Fibroblast of lung (primary cell): ENCODE results near the gene ZCCHC7. TPM values are rescaled to one million over a fixed set of nuclear protein-coding genes. Genes with fewer than 3 reads are reported as not detected.

ENCODE experiments used
- DNase-seq, 2 donors: peaks; one replicate each; pipeline versions ENCODE4 v3.0.0 to v3.0.0-alpha.2; 2010; ENCODE audit warnings: low read depth in 2 of 2
- H2AFZ ChIP-seq: 2 replicates; pipeline ENCODE4 v1.5.1; 2012; ENCODE audit warnings: low read length, control low read depth, inconsistent platforms
- H3K27ac ChIP-seq: 2 replicates; pipeline ENCODE4 v1.5.1; 2011; ENCODE audit warnings: low read length, control low read depth; ENCODE audit not compliant: insufficient read depth
- H3K27me3 ChIP-seq: 2 replicates; pipeline ENCODE4 v1.5.1; 2011; ENCODE audit warnings: mild to moderate bottlenecking, low read length; ENCODE audit not compliant: control insufficient read depth, insufficient read depth
- H3K36me3 ChIP-seq: 2 replicates; pipeline ENCODE4 v1.5.1; 2011; ENCODE audit warnings: low read length; ENCODE audit not compliant: control insufficient read depth, insufficient read depth
- H3K4me1 ChIP-seq: 2 replicates; pipeline ENCODE4 v1.5.1; 2011; ENCODE audit warnings: low read length; ENCODE audit not compliant: control insufficient read depth, insufficient read depth; ENCODE audit errors: extremely low read depth
- H3K4me2 ChIP-seq: 2 replicates; pipeline ENCODE4 v1.5.1; 2011; ENCODE audit warnings: low read length, control low read depth; ENCODE audit not compliant: insufficient read depth; ENCODE audit errors: extremely low read depth
- H3K4me3 ChIP-seq, 4 experiments: fragments of 200-600 bp in 1 of 4; sonication (generic) in 1 of 4; replicated peaks in 1 of 4; 2 replicates each; pipeline ENCODE4 v1.5.1; 2011 to 2016; ENCODE audit warnings: low read length in 4 of 4, low read depth in 3 of 4, mild to moderate bottlenecking in 3 of 4, control low read depth in 2 of 4, inconsistent platforms in 1 of 4, mixed read lengths in 1 of 4; ENCODE audit not compliant: insufficient read depth in 1 of 4; ENCODE audit errors: control extremely low read depth in 1 of 4
- H3K79me2 ChIP-seq: 2 replicates; pipeline ENCODE4 v1.5.1; 2012; ENCODE audit warnings: mild to moderate bottlenecking, low read length, inconsistent platforms; ENCODE audit not compliant: control insufficient read depth, insufficient read depth
- H3K9ac ChIP-seq: 2 replicates; pipeline ENCODE4 v1.5.1; 2011; ENCODE audit warnings: mild to moderate bottlenecking, low read length, control low read depth; ENCODE audit not compliant: insufficient read depth
- H3K9me3 ChIP-seq: 2 replicates; pipeline ENCODE4 v1.5.1; 2012; ENCODE audit warnings: low read depth, low read length; ENCODE audit not compliant: control insufficient read depth, insufficient read depth
- H4K20me1 ChIP-seq: 2 replicates; pipeline ENCODE4 v1.5.1; 2011; ENCODE audit warnings: low read length; ENCODE audit not compliant: control insufficient read depth, insufficient read depth; ENCODE audit errors: extremely low read depth
- EZH2 ChIP-seq: IDR thresholded peaks from 2 replicates; pipeline ENCODE4 v1.5.1; 2012; ENCODE audit warnings: low read length, control low read depth, mild to moderate bottlenecking; ENCODE audit errors: missing control alignments
- polyA plus RNA-seq, 2 donors: library from polyadenylated mRNA; depleted of rRNA in 1 of 2; stranded (reverse) in 1 of 2; unstranded in 1 of 2; fragments of >200 nt; gene quantifications; 2 replicates each; pipeline ENCODE4 v1.2.1, GENCODE V29; 2011 to 2012; ENCODE audit warnings: missing spikeins in 1 of 2
- total RNA-seq: library from RNA; depleted of rRNA; stranded (reverse); fragments of >200 nt; gene quantifications from 2 replicates; pipeline ENCODE4 v1.2.1, GENCODE V29; 2014
- TF ChIP-seq, protein P1 (sequence below), 2 donors: IDR thresholded peaks in 1 of 2; conservative IDR thresholded peaks in 1 of 2; 1 replicate in 1 of 2; 2 replicates in 1 of 2; pipeline ENCODE4 v1.5.1; 2011 to 2012; ENCODE audit warnings: low read length in 2 of 2, control low read depth in 1 of 2, inconsistent platforms in 1 of 2, low read depth in 1 of 2, mild to moderate bottlenecking in 1 of 2

ZCCHC7 gene
- total and polyA plus RNA-seq, 2 donors (not counting 1 experiment from before 2014, with no cell fraction given): 15.0 to 23.8 TPM

DNA sequence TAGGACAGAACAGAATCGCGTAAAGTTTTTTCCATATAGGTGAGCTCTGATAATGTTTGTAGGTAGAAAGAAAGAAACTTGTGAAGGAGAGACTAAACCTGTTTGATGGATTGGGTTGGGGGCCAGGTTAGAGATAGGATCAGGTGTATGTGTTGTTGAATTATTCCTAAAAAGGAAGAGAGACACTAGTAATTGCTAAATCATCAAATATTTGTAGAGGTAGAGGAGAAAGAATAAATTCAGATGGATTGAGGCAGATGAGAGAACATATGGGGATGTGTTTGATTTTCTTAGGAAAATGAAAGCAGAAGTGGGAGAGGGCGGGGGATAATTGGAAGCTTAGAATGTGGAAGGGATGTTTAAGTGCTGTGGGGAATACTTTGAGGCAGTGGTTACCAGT lies 7.7 kb downstream of the ZCCHC7 start:
- TF ChIP-seq, protein P1, sequence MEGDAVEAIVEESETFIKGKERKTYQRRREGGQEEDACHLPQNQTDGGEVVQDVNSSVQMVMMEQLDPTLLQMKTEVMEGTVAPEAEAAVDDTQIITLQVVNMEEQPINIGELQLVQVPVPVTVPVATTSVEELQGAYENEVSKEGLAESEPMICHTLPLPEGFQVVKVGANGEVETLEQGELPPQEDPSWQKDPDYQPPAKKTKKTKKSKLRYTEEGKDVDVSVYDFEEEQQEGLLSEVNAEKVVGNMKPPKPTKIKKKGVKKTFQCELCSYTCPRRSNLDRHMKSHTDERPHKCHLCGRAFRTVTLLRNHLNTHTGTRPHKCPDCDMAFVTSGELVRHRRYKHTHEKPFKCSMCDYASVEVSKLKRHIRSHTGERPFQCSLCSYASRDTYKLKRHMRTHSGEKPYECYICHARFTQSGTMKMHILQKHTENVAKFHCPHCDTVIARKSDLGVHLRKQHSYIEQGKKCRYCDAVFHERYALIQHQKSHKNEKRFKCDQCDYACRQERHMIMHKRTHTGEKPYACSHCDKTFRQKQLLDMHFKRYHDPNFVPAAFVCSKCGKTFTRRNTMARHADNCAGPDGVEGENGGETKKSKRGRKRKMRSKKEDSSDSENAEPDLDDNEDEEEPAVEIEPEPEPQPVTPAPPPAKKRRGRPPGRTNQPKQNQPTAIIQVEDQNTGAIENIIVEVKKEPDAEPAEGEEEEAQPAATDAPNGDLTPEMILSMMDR (conservative IDR thresholded peaks at IDR 0.05 in 1 of 2, IDR thresholded peaks at IDR 0.05 in 1 of 2; ENCODE audit: low read depth in 1 of 2, low read length in 2 of 2): no peak
- TF ChIP-seq EZH2: no peak
- H3K4me2 ChIP-seq: no peak overlapping the region
- H4K20me1 ChIP-seq: no peaks in the 10 kb centered on the region
- H2AFZ ChIP-seq: no peak overlapping the region
- DNase-seq: no peak
- H3K4me3 ChIP-seq: no peak overlapping the region
- H3K9ac ChIP-seq: no peak overlapping the region
- no peaks in the 10 kb centered on the region for H3K9me3 ChIP-seq
- H3K36me3 ChIP-seq: no peaks in the 10 kb centered on the region
- H3K27ac ChIP-seq: no peak overlapping the region
- H3K79me2 ChIP-seq: peaks cover 28% of the 10 kb centered on the region
- no peaks in the 10 kb centered on the region for H3K27me3 ChIP-seq
- H3K4me1 ChIP-seq: no peaks in the 10 kb centered on the region

DNA sequence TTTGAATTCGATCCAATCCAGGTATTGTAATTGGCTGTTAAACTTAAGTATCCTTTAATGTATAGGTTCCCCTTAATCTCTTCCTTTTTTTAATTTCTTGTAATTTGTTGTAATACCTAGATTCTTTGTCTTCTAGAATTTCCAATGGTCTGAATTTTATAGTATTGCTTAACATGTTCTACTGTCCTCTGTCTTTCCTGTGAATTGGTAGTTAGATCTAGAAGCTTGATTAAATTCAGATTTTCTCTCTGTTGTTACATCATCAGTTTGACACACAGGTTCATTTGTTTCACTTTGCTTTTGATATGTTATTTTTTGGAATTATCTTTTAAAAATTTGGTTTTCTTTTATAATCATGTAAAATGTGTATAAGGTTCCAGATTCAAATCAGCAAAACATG lies 13.8 kb downstream of the ZCCHC7 start:
- Histone ChIP-seq H3K4me3 (no peak overlapping the region), H3K79me2 (peaks cover 2% of the 10 kb centered on the region), H3K9ac (no peak overlapping the region), H3K27me3 (no peaks in the 10 kb centered on the region), H3K27ac (no peak overlapping the region), H3K4me1 (no peaks in the 10 kb centered on the region), H3K4me2 (no peak overlapping the region), H3K9me3 (no peaks in the 10 kb centered on the region), H2AFZ (no peak overlapping the region), H3K36me3 (peaks cover 2% of the 10 kb centered on the region), H4K20me1 (no peaks in the 10 kb centered on the region)
- no peak for TF ChIP-seq EZH2
- TF ChIP-seq, protein P1 (conservative IDR thresholded peaks at IDR 0.05 in 1 of 2, IDR thresholded peaks at IDR 0.05 in 1 of 2; ENCODE audit: low read depth in 1 of 2, low read length in 2 of 2): no peak
- no peak for DNase-seq

GRCh38 chr9:37141015-37141414 lies 20.6 kb downstream of the ZCCHC7 start:
- TF ChIP-seq, protein P1 (conservative IDR thresholded peaks at IDR 0.05 in 1 of 2, IDR thresholded peaks at IDR 0.05 in 1 of 2; ENCODE audit: low read depth in 1 of 2, low read length in 2 of 2): no peak
- TF ChIP-seq EZH2: no peak
- peaks cover 2% of the 10 kb centered on the region for H3K79me2 ChIP-seq
- H4K20me1 ChIP-seq: no peaks in the 10 kb centered on the region
- H3K9me3 ChIP-seq: no peaks in the 10 kb centered on the region
- H3K4me2 ChIP-seq: no peak overlapping the region
- no peak overlapping the region for H3K27ac ChIP-seq
- peaks cover 2% of the 10 kb centered on the region for H3K36me3 ChIP-seq
- no peak for DNase-seq
- H2AFZ ChIP-seq: no peak overlapping the region
- no peaks in the 10 kb centered on the region for H3K4me1 ChIP-seq
- H3K4me3 ChIP-seq: no peak overlapping the region
- H3K9ac ChIP-seq: no peak overlapping the region
- no peaks in the 10 kb centered on the region for H3K27me3 ChIP-seq
